HG03565 (cell line): ENCODE measurements around the gene DAPK1.
"Not testable (repeated sequence)": the region's sequence is repeated elsewhere in the genome, so short reads cannot be mapped to it uniquely, and the experiment has no call there.

Experiments
- ATAC-seq: cut with Tn5 transposase; IDR thresholded peaks from one replicate; pipeline ENCODE4 v1.9.1; 2021; ENCODE audit warnings: mild to moderate bottlenecking, moderate library complexity; ENCODE audit not compliant: unreplicated experiment

Gene DAPK1

GRCh38 chr9:87540444-87541105 is 42.9 kb downstream of the DAPK1 start:
- ATAC-seq: no peak

DNA sequence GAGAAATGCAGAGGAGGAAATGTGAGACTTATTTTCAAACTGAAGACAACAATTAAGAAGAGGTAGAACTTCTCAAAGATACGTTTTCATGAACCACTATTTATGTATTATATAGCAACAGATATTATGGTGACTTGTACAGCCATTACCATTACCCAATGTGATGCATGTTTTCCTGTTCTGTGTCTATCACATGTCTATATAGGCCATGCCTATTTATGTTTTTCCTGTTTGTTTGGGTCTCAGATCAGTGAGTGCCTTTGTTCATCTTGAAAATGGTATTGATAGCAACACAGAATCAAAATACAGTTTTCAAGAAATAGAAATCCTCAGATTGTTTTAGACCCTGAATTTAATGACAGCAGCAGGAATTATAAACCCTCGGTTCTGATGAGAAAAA is 44.0 kb downstream of the DAPK1 start:
- ATAC-seq: no peak

- ATAC-seq: no peak
These were observed 44.5 kb downstream of the DAPK1 start for GRCh38 chr9:87542141-87542540.

DNA sequence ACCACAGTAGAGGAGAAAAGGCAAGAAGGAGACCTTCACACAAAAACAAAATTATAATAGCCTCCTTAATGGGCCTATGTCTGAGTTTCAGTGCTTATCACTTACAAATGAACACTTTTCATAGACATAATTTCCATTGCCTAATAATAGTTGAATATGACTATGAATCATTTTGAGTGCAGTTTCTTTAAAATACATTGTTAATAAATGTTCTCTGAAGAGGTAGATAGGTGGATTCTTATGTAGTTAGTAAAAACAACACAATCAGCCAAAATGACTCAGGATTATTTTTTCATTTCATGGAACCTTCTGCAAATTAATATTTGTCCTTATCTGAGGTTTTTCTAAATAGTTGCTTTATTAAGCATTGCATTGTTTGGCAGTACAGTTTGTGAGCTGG is 45.6 kb downstream of the DAPK1 start:
- ATAC-seq: no peak

- no peak for ATAC-seq
These were observed 48.2 kb downstream of the DAPK1 start for GRCh38 chr9:87545858-87546257.

DNA sequence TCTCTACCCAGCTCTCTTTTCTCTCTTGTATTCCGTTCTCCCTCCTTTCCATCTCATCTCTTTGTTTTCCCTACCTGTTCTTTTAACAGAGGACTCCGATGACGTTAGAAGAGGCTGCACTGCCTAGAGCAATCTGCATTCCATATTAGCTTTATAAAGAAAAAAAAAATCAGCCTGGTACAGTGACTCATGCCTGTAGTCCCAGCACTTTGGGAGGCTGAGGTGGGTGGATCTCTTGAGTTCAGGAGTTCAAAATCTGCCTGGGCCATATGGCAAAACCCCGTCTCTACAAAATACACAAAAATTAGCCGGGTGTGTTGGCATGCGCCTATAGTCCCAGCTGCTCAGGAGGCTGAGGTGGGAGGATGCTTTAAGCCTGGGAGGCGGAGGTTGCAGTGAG is 49.0 kb downstream of the DAPK1 start:
- ATAC-seq: no peak

- no peak for ATAC-seq
These were observed 50.0 kb downstream of the DAPK1 start for GRCh38 chr9:87547671-87548081.

GRCh38 chr9:87548159-87548558 is 50.5 kb downstream of the DAPK1 start:
- no peak for ATAC-seq

DNA sequence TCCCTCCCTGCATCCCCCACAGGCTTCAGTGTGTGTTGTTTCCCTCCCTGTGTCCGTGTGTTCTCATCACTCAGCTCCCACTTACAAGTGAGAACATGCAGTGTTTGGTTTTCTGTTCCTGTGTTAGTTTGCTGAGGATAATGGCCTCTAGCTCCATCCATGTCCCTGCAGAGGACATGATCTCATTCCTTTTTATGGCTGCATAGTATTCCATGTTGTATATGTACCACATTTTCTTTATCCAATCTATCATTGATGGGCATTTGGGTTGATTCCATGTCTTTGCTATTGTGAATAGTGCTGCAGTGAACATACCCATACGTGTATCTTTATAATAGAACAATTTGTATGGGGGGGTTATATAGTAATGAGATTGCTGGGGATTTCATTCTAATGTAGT is 51.4 kb downstream of the DAPK1 start:
- ATAC-seq: not testable (repeated sequence)

GRCh38 chr9:87549791-87550190 is 52.1 kb downstream of the DAPK1 start:
- ATAC-seq: no peak

GRCh38 chr9:87550253-87550954 is 52.7 kb downstream of the DAPK1 start:
- ATAC-seq: no peak

DNA sequence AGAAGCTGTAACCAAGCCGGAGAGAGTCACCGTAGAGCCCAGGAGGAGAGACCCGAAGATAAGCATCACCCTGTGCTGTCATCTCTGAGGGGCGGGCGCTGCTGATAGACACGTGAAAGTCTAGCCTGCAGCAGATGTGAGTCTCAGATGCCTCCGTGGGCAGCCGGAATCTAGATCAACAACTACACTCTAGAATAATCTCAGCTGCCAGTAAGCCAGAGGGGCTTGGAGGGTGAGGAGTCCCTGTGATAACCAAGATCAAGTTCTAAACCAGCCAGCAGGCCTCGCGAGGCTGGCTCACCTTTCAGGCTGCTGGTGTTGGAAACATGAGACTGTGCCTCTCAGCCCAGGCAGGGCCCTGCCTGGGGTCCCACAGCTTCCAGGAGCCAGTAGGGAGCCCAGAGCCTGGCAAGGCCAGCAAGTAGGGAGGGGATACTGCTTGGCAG is 54.1 kb downstream of the DAPK1 start:
- ATAC-seq: no peak

- ATAC-seq: no peak
These were observed 56.7 kb downstream of the DAPK1 start for GRCh38 chr9:87554171-87554910.

DNA sequence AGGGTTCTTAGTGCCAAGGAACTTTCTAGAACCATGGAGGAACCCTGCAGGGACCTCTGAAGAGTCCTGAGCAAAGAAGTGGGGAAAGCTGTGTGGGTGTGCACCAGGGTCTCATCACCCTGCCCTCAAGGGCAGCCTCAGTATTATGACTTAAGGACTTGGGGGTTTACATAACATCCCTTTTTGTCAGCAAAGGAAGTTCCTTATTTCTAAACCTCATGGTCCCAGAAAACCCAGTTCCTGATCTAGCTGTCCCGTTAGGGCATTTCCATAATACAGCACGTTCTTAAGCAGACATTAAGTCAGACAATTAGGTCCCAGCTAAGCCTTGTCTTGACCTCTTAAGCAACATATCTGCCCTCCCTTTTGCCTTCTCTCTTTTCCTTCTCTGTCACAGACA is 57.3 kb downstream of the DAPK1 start:
- ATAC-seq: no peak

GRCh38 chr9:87556039-87556438 is 58.4 kb downstream of the DAPK1 start:
- no peak for ATAC-seq

GRCh38 chr9:87556821-87557220 is 59.2 kb downstream of the DAPK1 start:
- ATAC-seq: no peak

DNA sequence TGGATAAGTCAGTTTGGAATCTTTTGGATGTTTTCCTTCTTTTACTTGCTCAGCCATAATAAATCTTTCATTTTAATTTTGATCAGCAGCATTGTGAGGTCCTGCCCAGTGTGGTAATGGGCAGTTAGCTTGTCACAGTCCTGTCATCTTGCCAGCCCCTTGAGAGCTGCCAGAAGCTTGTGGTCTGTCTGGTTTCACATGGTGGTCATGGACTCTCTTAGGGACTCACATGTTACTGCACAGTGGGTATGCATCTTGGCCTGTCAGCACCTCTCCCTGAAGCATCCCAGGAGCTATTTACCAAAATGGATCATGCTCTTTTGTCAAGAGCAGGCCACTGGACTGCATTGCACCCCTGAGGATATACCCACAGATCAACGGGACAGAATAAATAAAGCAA is 60.3 kb downstream of the DAPK1 start:
- ATAC-seq: no peak

- ATAC-seq: no peak
These were observed 61.0 kb downstream of the DAPK1 start for GRCh38 chr9:87558606-87559190.

DNA sequence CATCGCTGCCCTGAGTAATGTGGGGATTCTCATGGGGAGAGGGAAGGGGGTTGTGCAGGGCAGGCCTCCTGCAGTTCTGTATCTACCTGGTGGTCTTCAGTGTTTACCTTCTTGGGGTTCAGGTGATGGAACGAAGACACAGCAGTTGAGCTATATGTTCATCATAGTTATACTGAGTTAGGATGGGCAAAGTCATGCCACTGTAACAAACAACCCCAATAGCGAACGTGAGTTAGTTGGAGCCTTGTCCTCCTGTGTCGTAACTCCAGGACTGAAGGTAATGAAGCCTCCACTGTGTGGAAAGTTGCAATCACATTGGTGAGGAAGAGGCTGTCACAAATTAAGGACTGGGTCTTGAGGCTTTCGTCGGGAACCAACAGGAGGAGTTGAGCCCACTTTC is 64.4 kb downstream of the DAPK1 start:
- no peak for ATAC-seq

DNA sequence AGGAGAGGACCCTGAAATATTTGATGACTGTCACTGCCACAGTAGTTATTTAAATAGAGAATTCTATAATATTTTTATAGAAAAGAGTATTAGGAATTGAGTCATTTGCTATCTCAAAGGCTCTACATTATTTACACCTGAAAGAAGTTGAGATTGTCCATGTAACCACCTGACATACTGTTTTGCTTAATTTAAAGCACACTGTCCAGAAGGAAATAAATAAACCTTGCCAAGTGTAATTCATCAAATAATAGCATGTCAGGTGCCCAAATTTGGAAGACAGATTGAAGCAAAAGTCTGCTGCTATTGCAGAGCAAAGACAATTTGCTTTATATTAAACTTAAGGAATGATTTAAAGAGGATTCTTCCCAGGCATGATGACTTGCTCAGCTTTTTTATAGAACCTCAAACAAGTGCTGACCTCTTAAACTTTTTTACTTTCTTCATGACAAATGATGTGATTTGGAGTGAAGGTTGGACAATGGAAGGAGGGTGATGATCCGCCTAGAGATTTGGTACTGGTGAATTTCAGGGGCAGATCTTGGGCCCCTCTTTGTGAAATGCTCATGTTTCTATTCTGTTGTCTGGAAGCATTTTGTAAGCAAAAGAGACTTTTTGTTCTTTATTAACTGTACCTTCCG is 65.0 kb downstream of the DAPK1 start:
- ATAC-seq: no peak

GRCh38 chr9:87564111-87564510 is 66.4 kb downstream of the DAPK1 start:
- ATAC-seq: no peak
